ENCODE measurements around the gene TSPAN5.

GRCh38 chr4:98674404-98675173 is 16.2 kb upstream of the TSPAN5 start:
- TF ChIP-seq, protein P1, sequence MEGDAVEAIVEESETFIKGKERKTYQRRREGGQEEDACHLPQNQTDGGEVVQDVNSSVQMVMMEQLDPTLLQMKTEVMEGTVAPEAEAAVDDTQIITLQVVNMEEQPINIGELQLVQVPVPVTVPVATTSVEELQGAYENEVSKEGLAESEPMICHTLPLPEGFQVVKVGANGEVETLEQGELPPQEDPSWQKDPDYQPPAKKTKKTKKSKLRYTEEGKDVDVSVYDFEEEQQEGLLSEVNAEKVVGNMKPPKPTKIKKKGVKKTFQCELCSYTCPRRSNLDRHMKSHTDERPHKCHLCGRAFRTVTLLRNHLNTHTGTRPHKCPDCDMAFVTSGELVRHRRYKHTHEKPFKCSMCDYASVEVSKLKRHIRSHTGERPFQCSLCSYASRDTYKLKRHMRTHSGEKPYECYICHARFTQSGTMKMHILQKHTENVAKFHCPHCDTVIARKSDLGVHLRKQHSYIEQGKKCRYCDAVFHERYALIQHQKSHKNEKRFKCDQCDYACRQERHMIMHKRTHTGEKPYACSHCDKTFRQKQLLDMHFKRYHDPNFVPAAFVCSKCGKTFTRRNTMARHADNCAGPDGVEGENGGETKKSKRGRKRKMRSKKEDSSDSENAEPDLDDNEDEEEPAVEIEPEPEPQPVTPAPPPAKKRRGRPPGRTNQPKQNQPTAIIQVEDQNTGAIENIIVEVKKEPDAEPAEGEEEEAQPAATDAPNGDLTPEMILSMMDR (IDR thresholded peaks at IDR 0.05), result no peak
- TF ChIP-seq POLR2A (IDR thresholded peaks at IDR 0.05), result no peak
